HG03039 (cell line): Measurements from ENCODE around the gene EPB41L5.
A peak's percentile ranks its signal among the peaks of the same experiment; 100 is the strongest.
"Not testable (repeated sequence)": the region's sequence is repeated elsewhere in the genome, so short reads cannot be mapped to it uniquely, and the experiment has no call there.

Experiments used
- ATAC-seq: cut with Tn5 transposase; IDR thresholded peaks from one replicate; pipeline ENCODE4 v1.9.1; 2021; ENCODE audit warnings: mild to moderate bottlenecking, moderate library complexity; ENCODE audit not compliant: unreplicated experiment

Gene EPB41L5

DNA sequence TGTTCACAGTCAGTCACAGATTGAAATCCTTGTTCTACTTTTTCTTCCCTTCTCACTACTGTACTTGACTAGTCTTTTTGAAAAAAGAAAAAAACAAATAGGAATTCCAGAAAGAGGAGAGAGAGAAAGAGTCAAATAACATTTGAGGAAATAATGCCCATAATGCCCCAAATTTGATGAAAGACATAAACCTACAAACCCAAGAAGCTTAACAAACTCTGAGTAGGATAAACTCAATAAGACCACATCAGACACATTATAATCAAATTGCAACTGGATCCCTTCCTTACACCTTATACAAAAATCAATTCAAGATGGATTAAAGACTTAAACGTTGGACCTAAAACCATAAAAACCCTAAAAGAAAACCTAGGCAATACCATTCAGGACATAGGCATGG is 179.4 kb downstream of the EPB41L5 start:
- no peak for ATAC-seq

DNA sequence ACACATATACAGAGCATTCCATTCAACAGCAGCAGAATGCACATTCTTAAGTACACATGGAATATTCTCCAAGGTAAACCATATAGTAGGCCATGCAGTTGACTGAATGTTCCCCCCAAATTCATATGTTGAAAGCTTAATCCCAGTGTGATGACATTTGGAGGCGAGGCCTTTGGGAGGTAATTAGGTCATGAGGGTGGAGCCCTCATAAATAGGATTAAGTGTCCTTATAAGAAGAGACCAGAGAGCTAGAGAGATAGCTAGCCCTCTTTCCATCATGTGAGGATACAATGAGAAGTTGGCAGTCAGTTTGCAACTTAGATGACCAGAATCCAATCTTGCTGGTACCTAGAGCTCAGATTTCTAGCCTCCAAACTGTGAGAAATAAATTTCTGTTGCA is 182.7 kb downstream of the EPB41L5 start:
- no peak for ATAC-seq

DNA sequence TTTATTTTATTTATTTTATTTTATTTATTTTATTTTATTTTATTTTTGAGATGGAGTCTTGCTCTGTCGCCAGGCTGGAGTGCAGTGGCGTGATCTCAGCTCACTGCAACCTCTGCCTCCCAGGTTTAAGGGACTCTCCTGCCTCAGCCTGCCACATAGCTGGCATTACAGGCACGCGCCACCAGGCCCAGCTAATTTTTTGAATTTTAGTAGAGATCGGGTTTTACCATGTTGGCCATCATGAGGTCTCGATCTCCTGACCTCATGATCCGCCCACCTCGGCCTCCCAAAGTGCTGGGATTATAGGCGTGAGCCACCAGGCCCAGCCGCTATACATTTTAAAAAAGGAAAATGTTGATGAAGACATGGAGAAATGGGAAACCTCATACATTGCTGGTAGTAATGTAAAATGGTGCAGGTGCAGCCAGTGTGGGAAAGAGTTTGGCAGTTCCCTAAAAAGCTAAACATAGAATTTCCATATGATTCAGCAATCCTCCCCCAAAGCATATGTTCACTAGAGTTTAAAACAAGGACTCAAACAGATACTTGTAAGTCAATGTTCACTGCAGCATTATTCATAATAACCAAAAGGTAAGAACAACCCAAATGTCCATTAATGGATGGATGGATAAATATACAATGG is 187.1 kb downstream of the EPB41L5 start:
- ATAC-seq, result not testable (repeated sequence)

DNA sequence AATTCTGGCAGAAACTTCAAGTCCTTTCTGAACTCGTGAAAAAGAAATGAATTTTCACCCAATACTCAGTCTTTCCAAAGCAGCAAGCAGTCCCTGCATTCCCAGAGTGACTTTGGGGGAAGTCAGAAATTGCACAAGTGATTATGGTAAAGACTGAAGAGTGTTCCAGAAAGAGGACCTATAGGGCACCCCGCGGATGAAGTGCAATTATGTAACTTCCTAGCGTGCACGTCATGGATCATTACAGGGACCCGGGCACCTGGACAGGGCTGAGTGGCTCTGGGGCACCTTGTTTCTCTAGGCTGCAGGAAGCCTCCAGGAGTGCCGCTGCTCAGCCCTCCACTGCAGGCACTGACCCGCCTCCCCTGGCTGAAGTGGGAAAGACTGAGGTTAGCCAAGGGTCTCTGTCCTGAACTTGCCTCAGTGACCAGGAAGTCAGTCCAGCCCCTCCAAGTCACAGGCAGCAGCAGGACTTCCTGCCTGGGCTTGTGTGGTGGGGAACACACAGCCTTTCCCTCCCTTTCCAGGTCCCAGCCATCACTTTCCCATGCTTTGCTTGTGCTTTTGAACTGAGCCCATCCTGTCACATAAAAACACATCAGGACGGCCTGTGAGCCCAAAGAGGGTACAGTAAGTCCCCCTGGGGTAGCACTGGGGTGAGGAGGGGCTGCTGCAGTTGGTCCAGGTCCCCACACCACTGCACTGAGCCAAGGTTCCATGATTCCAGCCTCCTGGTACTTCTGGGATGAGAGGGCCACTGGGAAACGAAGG is 190.6 kb downstream of the EPB41L5 start:
- no peak for ATAC-seq

DNA sequence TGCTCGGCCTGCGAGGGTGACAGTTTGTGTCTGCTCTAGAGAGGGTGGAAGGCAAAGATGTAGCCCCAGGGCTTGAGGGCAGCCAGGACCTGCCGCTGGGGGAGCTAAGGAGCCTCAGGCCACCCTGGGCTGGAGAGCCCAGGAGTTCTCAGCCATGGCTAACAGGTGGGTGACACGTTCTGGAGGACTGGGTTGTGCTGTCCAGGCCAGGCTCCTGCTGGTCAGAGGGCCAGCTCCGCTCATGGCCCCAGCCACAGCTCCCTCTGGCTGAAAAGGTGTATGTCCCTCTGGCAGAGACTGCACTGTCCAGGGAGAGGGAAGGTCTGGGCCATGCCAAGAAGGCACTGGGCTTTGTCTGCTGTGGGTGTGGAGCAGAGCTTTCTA is 191.1 kb downstream of the EPB41L5 start:
- no peak for ATAC-seq

DNA sequence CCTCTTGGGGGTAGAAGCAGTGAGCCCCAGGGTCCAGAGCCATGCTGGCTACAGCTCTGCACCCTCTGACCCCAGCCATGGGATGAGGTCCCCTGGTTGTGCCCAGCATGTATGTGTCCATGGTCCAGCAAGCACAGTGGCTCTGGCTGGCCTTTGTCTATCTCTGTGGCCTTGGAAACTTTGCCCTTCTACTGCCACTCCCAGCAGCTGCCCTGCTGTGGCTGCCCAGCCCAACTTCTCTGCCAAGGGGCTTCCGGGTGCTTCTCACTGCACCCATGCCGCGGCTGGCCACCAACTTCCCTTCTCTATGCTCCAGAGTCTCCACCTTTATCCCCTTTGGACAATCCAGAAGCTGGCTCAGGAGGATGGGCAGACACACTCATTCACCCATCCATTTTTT is 191.5 kb downstream of the EPB41L5 start:
- ATAC-seq, result no peak

DNA sequence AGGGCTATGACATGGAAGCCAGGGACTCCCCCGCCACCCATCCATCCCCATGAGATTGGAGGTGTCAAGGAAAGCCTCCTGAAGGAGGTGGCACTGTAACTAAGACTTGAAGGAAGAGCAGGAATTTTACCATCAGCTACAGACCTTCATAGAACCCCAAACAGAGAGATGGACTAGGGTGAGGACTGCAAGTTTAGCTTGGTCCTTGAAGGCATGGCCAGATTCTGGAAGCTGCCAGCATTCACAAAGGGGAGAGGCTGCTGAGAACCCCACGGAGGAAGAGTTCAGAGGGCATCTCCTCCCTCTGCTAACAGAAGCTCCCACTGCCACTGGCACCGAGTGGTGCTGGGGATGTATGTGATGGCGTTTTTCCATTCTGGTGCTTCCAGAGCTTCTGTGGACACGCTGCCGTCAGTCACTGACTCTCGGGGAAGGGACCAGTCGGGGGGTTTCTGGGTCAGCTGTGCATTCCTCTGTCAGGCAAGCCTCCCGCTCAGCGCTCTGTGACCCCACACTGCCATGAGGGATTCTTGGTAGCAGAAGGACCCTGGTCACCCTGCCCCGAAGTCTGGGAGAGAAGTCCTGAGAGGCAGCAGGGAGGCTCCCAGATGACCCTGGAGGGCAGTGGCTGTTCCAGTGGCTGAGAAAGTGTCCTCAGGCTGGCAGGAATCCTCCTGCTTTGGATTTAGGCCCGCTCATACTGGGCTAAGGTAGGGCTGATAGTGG is 192.2 kb downstream of the EPB41L5 start:
- ATAC-seq, result no peak

DNA sequence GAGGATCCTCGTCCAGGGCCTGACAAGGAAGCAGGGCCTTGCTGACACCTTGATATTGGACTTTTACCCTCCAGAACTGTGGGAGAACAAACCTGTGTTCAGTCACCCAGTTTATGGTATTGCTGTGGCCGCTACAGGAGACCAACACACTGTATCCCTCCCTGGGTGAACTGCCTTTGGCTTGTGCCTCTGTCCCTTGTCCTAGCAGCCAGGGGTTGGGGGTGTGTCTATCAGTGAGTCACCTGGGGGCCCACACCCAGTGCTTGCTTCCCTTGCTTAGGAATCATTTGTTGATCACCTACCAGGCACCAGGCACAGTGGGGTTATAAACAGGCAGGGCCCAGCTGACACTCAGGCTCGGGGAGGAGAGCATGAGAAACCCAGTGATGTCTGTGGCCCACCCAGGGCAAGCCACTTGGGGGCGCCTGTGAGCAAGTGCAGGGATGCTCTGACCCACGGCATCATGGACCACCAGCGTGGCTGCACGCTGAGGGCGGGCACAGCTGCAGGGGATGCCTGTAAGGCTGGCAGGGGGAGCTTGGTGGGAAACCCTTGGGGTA is 193.2 kb downstream of the EPB41L5 start:
- ATAC-seq, result no peak

DNA sequence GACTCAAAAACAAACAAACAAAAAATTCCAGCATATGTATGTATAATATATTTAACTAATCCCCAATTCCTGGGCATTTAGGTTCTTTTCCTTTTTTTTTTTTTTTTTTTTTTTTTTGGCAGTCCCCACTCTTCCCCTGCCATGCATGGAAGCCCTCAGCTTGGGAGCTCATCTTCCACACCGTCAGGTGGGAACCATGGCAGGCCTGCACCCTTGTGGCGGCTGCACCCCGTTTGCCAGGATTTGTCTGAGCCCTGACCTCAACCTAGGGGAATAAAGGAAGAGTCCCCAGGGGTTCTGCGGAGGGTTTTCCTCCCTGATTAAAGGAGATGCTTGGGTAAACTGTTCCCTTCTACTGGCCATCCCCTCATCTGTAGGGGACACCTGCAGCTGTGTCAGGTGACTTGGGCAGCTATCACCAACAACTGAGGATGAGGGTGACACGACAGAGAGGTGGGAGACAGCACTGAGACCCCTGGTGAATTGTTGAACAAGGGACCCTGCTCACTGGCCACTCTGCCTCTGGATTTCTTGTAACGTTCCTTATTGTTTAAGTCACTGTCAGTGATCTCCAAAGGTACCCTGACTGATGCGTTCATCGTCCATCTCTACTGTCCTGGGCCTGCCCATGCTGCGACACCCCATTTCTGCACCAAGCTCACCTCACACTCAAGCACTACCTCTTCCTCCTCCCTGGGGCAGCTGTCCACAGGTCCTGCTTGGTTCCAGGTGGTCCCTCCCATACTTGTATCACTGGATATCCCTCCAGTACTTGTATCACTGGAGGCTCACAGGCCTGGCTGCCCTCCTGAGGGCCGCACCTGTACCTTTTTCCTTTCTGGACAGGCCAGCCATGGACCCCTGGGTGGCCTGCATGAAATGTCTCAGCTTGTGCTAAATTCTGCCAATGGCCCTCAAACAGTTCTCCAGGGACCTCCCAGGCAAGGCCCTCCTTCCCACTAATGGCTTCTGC is 195.8 kb downstream of the EPB41L5 start:
- no peak for ATAC-seq

DNA sequence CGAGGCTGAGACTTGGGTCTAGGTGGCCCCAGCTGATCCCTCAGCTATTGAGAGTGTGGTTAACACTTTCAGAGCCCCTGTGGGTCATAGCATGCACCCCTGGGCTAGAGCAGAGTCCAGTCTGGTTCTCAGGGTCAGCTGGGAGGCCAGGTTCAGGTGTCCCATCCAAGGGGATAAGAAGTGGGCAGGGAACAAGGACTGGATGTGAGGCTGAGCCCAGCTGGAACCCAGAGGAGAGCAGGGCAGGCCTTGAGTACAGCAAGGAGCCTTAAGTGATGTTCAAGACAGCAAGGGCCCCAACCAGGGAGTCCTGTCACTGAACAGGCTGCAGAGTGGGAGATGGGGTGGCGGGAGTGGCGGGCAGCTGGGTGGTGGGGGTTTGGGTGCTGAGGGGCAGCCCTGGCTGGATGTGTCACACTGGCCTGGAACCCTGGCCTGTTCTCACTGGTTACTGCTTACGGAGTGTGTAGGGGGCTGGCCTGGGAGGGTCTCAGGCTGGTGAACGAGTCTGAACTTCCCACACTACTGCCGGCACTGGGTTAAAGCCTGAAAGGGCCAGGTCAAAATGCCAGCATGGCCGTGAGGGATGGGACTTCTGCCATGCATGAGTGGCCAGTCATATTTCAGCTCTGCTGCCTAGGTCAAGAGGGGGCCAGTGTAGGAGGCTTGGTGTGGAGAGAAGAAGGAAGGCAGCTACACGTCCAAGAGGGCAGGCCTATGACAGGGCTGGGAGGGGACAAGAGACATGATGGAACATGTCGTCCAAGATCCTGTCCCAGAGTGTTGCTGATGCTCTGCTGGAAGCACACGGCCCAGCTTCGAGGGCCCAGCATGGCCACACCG is 196.8 kb downstream of the EPB41L5 start:
- no peak for ATAC-seq

DNA sequence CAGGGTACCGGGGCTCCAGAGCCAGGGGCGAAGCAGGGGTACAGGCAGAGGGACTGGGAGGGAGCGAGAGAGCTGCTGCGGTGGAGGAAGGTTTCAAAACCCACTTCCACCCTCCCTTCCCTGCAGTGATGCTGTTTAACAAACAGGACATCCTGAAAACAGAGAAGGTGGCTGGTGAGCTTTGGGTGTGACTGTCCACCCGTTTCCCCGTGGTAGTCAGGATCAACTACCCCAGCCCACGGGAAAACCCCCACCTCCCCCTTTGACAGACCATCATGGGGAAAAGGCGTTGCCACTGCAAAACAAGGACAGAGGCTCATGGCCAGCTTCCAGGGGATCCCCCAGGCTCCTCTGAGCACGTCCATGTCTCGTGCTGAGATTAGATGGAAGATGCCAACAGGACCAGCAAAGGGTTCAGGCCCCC is 197.4 kb downstream of the EPB41L5 start:
- ATAC-seq, result no peak

DNA sequence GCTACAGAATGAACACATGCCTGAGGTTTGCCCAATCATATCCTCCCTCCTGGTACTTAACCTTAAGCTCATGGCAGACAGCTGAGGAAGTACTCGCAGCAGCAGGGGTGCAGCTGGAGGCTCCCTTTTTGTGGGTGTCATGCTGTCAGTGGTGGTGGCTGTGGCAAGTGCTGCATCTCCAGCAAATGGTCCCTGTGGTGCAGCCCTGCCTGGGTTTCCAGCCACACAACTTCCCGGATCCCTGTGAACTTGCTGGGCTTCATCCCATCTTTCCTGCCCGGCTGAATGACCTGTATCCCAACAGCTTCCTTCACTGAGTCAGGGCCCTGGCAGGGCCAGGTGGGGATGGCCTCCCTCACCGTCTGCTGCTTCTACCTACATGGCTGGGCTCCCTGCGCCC is 205.3 kb downstream of the EPB41L5 start:
- no peak for ATAC-seq

DNA sequence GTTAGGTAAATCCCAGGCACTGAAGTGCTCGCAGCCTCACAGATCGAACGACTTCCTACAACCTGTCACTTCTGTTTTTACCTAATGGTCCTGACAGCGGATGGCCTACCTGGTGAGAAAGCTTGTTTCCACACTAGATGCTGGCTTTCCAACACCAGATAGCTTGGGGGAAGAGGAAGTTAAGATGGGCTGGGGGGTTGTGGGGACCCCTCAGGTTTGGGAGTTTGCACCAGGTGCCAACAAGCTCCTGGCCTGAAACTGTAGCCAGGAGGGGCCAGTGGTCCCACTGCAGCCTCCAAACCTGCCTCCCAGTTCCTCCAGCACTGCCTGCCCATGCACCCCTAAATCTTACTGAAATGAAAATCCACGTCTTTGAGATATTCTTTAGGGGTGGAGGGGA is 206.4 kb downstream of the EPB41L5 start:
- no peak for ATAC-seq

DNA sequence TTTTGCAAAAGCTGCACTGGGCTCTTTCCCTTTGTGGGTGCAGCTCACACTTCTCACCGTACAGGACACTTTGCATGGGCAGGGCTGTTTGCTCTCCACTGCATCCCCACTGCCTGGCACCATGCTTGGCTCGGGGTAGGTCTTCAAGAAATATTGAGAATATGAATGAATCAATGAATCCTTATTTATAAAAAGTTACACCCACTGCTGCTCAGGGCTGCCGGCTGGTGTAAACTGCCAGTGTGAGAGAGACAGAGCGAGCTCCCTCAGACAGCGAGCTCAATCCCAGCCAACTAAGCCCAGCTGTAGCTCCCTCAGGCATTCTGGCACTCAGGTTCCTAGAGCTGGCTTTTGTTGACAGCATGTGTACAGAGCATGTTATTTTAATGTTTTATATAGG is 206.9 kb downstream of the EPB41L5 start:
- ATAC-seq, result no peak

DNA sequence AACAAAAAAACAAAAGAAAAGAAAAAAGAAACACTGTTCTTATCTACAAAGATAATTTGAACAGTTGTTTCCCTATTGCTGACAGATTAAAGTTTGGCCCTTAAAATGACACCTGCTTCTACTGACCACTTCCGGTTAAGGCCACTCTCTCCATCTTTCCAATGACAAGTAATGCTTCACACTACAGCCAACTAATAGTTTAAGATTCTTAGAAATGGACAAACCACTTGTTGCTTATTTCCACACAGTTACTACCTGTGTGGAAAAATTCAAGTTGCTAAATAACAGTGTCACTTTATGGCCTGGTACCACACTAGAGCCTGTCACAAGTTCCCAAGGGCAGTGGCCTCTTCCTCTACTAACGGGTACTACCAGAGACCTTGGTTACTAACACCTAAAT is 207.9 kb downstream of the EPB41L5 start:
- ATAC-seq, result no peak

DNA sequence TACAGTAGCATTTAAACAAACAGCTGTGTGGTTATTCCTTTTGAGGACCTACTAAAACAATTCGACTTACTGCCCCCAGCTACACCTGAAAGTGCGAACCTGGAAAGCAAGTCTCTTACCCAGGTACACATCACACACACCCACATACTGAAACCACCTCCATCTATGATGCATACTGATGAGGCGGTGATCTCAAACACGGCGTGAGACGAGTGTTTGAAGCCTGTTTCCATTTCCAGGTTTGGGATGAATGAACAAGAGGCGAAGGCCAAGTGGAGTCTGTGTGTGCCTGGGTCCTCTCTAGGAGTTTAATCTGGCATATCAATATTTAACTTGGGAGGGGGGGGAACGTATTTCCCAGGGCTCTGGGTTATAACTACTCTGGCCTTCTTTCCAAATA is 208.7 kb downstream of the EPB41L5 start:
- ATAC-seq, result no peak

DNA sequence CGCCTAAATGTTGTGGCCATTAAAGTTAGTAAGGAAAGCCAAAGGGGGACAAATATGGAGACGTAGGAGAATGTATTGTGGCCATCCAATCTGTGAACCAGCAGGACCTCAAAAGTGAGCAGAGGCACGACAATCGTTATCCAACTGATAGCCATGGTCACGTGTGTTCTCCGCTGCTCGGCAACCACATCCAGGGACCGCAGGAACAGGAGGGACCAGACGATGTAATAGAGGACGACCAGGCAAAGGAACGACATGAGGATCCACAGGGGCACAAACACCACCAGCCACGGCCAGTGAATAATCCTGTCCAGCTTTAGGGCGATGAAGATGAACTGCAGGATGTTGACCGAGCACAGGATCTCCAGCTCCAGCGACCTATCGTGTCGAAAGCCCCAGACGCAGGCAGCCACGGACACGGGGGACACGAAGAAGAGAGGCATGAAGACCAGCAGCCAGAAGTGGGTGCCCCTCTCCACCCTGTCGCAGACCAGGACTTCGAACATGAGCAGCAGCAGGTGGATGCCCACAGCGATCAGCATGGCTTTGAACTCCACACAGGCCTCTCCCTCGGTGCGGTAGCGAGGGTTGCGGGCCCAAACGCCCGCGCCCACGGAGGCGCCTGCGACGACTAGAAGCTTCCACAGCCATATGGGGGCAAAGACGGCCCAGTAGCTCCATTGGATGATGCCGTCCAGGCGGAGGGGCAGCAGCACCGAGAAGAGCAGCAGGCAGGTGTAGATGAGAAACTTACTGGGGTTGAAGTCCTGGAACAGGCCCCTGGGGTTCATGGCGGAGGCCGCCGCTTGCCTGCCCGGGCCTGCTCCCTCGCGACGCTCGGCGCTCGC is 209.5 kb downstream of the EPB41L5 start:
- ATAC-seq, result no peak

DNA sequence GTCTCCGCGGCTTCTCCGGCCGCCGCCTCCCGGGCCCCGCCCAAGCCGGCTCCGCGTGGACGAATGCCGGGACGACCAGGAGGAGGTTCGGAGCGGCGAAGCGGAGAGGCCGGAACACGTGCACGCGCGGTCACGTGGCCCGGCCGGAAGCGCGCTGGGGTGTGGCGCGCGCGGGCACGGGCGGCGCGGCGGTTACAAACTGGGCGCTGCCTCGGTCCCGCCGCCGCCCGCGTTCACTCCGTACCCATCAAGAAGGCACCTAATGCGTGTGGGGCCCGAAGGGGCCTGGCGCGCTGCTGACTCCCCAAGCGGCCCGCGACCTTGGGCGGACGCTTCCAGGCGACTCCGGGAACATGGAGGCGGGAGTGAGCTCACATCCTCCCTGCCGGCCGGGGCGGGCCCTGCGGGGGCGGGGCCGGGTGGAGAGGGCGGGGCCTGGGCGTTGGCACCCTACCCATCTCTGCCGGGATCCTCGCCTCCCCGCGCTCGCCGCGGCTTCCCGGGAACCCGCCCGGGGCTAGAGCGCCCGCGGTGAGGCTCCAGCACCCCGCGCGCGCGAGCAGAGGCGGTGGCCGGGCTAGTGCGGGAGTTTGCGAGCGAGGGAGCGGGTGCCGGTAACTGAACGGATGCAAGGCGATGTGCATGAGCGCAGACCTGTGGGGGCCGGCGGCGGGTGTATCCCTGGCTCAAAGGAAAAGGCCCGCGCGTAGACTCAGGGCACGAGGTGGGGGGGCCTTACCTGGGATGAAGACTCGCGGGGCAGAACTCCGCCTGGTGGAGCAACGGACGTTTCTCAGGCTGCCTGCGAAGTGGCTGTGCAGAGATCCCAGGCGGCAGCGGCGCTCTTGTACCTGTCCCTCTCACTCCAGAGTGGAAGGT is 210.4 kb downstream of the EPB41L5 start, which contains the start of gene TMEM185B:
TMEM185B (minus strand) TSS at position 367 of the 879 bp plus-strand sequence. CDS start 424 bp downstream, outside the sequence.
- peak; percentile 78 for ATAC-seq
